Activated T-helper 9 cell treated with anti-CD3 and anti-CD28 coated beads, Interleukin-2, amount 50 U/mL, for 16 hours (primary cell): ENCODE measurements around the gene AP4E1.
"Not testable (repeated sequence)": the region's sequence is repeated elsewhere in the genome, so short reads cannot be mapped to it uniquely, and the experiment has no call there.

Experiments
- DNase-seq: peaks from one replicate; pipeline ENCODE4 v3.0.0-alpha.2; 2020; ENCODE audit warnings: low read depth

Gene AP4E1

GRCh38 chr15:50889589-50889988, 18.9 kb upstream of the AP4E1 start:
- DNase-seq, result no peak

GRCh38 chr15:50890751-50891150, 17.7 kb upstream of the AP4E1 start:
- DNase-seq, result no peak

GRCh38 chr15:50891159-50891558, 17.3 kb upstream of the AP4E1 start:
- no peak for DNase-seq

GRCh38 chr15:50893976-50894375, 14.5 kb upstream of the AP4E1 start:
- no peak for DNase-seq

GRCh38 chr15:50901390-50901789, 7.1 kb upstream of the AP4E1 start:
- DNase-seq, result not testable (repeated sequence)

- no peak for DNase-seq
Observed at GRCh38 chr15:50904211-50904610, 4.3 kb upstream of the AP4E1 start.

- no peak for DNase-seq
Observed at GRCh38 chr15:50905055-50905454, 3.4 kb upstream of the AP4E1 start.

- peak; percentile 66 for DNase-seq
Observed at GRCh38 chr15:50906954-50907600, 1.4 kb upstream of the AP4E1 start.

GRCh38 chr15:50907601-50908208, 778 bp upstream of the AP4E1 start:
- peak; percentile 26 for DNase-seq

- DNase-seq, result no peak
Observed at GRCh38 chr15:50909010-50909317, 481 bp downstream of the AP4E1 start.

- not testable (repeated sequence) for DNase-seq
Observed at GRCh38 chr15:50910426-50910795, 1.9 kb downstream of the AP4E1 start.

GRCh38 chr15:50911001-50911400, 2.5 kb downstream of the AP4E1 start:
- DNase-seq, result no peak

GRCh38 chr15:50911621-50912020, 3.1 kb downstream of the AP4E1 start:
- DNase-seq, result no peak

- no peak for DNase-seq
Observed at GRCh38 chr15:50916400-50916799, 7.9 kb downstream of the AP4E1 start.

- DNase-seq, result not testable (repeated sequence)
Observed at GRCh38 chr15:50919359-50919758, 10.9 kb downstream of the AP4E1 start.

GRCh38 chr15:50925281-50925680, 16.8 kb downstream of the AP4E1 start:
- DNase-seq, result no peak

GRCh38 chr15:50929062-50929461, 20.6 kb downstream of the AP4E1 start:
- no peak for DNase-seq

GRCh38 chr15:50930792-50931191, 22.3 kb downstream of the AP4E1 start:
- DNase-seq, result no peak

GRCh38 chr15:50933341-50933740, 24.9 kb downstream of the AP4E1 start:
- DNase-seq, result no peak

GRCh38 chr15:50938525-50938924, 30.0 kb downstream of the AP4E1 start:
- no peak for DNase-seq

- DNase-seq, result no peak
Observed at GRCh38 chr15:50939911-50940310, 31.4 kb downstream of the AP4E1 start.

- DNase-seq, result no peak
Observed at GRCh38 chr15:50940506-50940905, 32.0 kb downstream of the AP4E1 start.

- no peak for DNase-seq
Observed at GRCh38 chr15:50943638-50944037, 35.2 kb downstream of the AP4E1 start.

- no peak for DNase-seq
Observed at GRCh38 chr15:50944672-50945071, 36.2 kb downstream of the AP4E1 start.
